GM12878 (cell line): ENCODE data around the gene PLCG1. TPM values are rescaled to one million over a fixed set of nuclear protein-coding genes. Genes with fewer than 3 reads are reported as not detected.

Experiments
- ASH2L ChIP-seq: fragments of 300-600, 200-600 bp; sonication (generic); IDR thresholded peaks from 2 replicates; pipeline ENCODE4 v1.6.1; 2017; ENCODE audit warnings: low read depth, mild to moderate bottlenecking, borderline replicate concordance
- ATF7 ChIP-seq: fragments of 450-650 bp; IDR thresholded peaks from 2 replicates; pipeline ENCODE4 v1.6.1; 2016; ENCODE audit warnings: low read depth, mild to moderate bottlenecking
- CBFB ChIP-seq: IDR thresholded peaks from 2 replicates; pipeline ENCODE4 v1.6.1; 2016; ENCODE audit warnings: antibody characterized with exemption, low read depth
- CBX5 ChIP-seq: sonication (generic); IDR thresholded peaks from 2 replicates; pipeline ENCODE4 v1.6.1; 2016; ENCODE audit warnings: low read depth, moderate library complexity, mild to moderate bottlenecking, inconsistent platforms
- CHD2 ChIP-seq: IDR thresholded peaks from 2 replicates; pipeline ENCODE4 v1.6.1; 2011; ENCODE audit warnings: low read depth, low read length, improper control_type of control experiment, borderline replicate concordance
- CTCF ChIP-seq, 3 experiments: IDR thresholded peaks in 2 of 3; conservative IDR thresholded peaks in 1 of 3; 2 replicates each; pipeline ENCODE4 v1.5.1; 2011; ENCODE audit warnings: low read depth in 3 of 3, low read length in 3 of 3, mild to moderate bottlenecking in 3 of 3, control low read depth in 2 of 3, moderate library complexity in 2 of 3, inconsistent platforms in 1 of 3, mixed read lengths in 1 of 3; ENCODE audit not compliant: control insufficient read depth in 2 of 3, insufficient read depth in 1 of 3; ENCODE audit errors: extremely low read depth in 1 of 3
- E2F8 ChIP-seq: fragments of 450-650 bp; IDR thresholded peaks from 2 replicates; pipeline ENCODE4 v1.6.1; 2018; ENCODE audit warnings: mild to moderate bottlenecking, low read depth, moderate library complexity; ENCODE audit not compliant: partially characterized antibody
- ESRRA ChIP-seq: IDR thresholded peaks from 2 replicates; pipeline ENCODE4 v1.6.1; 2012; ENCODE audit warnings: mild to moderate bottlenecking, low read length, improper control_type of control experiment
- HDAC6 ChIP-seq: fragments of 200-600 bp; sonication (generic); IDR thresholded peaks from one replicate; pipeline ENCODE4 v1.8.0; 2017; ENCODE audit warnings: antibody characterized with exemption; ENCODE audit not compliant: unreplicated experiment
- IKZF1 ChIP-seq: fragments of 450-650 bp; conservative IDR thresholded peaks from 2 replicates; pipeline ENCODE4 v1.6.1; 2017; ENCODE audit warnings: antibody characterized with exemption, mild to moderate bottlenecking
- IRF4 ChIP-seq: IDR thresholded peaks from 2 replicates; pipeline ENCODE4 v1.6.1; 2011; ENCODE audit warnings: low read depth, low read length
- MAX ChIP-seq: IDR thresholded peaks from 2 replicates; pipeline ENCODE4 v1.6.1; 2012; ENCODE audit warnings: low read depth, low read length, improper control_type of control experiment
- MLLT1 ChIP-seq: fragments of 450-650 bp; IDR thresholded peaks from 2 replicates; pipeline ENCODE4 v1.6.1; 2016; ENCODE audit warnings: mild to moderate bottlenecking
- MYC ChIP-seq: IDR thresholded peaks from 2 replicates; pipeline ENCODE4 v1.6.1; 2011; ENCODE audit warnings: mild to moderate bottlenecking, low read length, moderate library complexity, inconsistent platforms; ENCODE audit not compliant: insufficient read depth, insufficient replicate concordance, insufficient read length, severe bottlenecking
- NBN ChIP-seq: fragments of 450-650 bp; IDR thresholded peaks from 2 replicates; pipeline ENCODE4 v1.6.1; 2016
- NFYB ChIP-seq: IDR thresholded peaks from 2 replicates; pipeline ENCODE4 v1.6.1; 2011; ENCODE audit warnings: low read depth, mild to moderate bottlenecking, low read length, improper control_type of control experiment, moderate library complexity; ENCODE audit not compliant: insufficient read depth
- NR2C1 ChIP-seq: fragments of 450-650 bp; IDR thresholded peaks from 2 replicates; pipeline ENCODE4 v1.6.1; 2017; ENCODE audit warnings: antibody characterized with exemption, mild to moderate bottlenecking, moderate library complexity
- PAX8 ChIP-seq: fragments of 450-650 bp; IDR thresholded peaks from 2 replicates; pipeline ENCODE4 v1.6.1; 2017; ENCODE audit warnings: mild to moderate bottlenecking, moderate library complexity
- POLR2AphosphoS2 ChIP-seq: IDR thresholded peaks from 2 replicates; pipeline ENCODE4 v1.6.1; 2011; ENCODE audit warnings: low read depth, mild to moderate bottlenecking, low read length, improper control_type of control experiment, moderate library complexity
- SIN3A ChIP-seq: IDR thresholded peaks from 2 replicates; pipeline ENCODE4 v1.6.1; 2012; ENCODE audit warnings: low read depth, low read length, improper control_type of control experiment
- SP1 ChIP-seq: IDR thresholded peaks from one replicate; pipeline ENCODE4 v1.6.1; 2011; ENCODE audit warnings: low read depth, low read length
- STAT1 ChIP-seq: fragments of 450-650 bp; conservative IDR thresholded peaks from 2 replicates; pipeline ENCODE4 v1.6.1; 2014; ENCODE audit warnings: antibody characterized with exemption, mild to moderate bottlenecking
- TARDBP ChIP-seq: IDR thresholded peaks from 2 replicates; pipeline ENCODE4 v1.6.1; 2016; ENCODE audit warnings: borderline replicate concordance
- YY1 ChIP-seq: IDR thresholded peaks from 2 replicates; pipeline ENCODE4 v1.6.1; 2011; ENCODE audit warnings: low read depth, mild to moderate bottlenecking, low read length
- ZNF622 ChIP-seq: fragments of 450-650 bp; IDR thresholded peaks from 2 replicates; pipeline ENCODE4 v1.6.1; 2017; ENCODE audit warnings: mild to moderate bottlenecking, inconsistent platforms
- ZZZ3 ChIP-seq: IDR thresholded peaks from 2 replicates; pipeline ENCODE4 v1.6.1; 2011; ENCODE audit warnings: low read depth; ENCODE audit not compliant: control insufficient read depth, insufficient read length
- polyA plus RNA-seq, 11 experiments: library from polyadenylated mRNA; depleted of rRNA in 4 of 11; unstranded in 6 of 11; stranded (reverse) in 5 of 11; fragments of >200 nt; fragmentation: Nextera tagmentation in 4 of 11; fragmentation: Illumina TruSeq in 1 of 11; extraction: Ambion mirVana in 4 of 11; extraction: Trizol in 1 of 11; gene quantifications; 1 replicate in 1 of 11; 2 replicates in 10 of 11; pipeline versions ENCODE4 v1.2.1 to v1.2.3, GENCODE V29; 2011 to 2016; ENCODE audit warnings: inconsistent platforms in 2 of 11, missing spikeins in 2 of 11, low read depth in 1 of 11
- total RNA-seq, 4 experiments: library from RNA; depleted of rRNA in 3 of 4; stranded (reverse); fragments of >200 nt in 3 of 4; fragmentation: Illumina TruSeq in 1 of 4; extraction: Trizol in 1 of 4; gene quantifications; 2 replicates each; pipeline versions ENCODE4 v1.2.1 to v1.2.3, GENCODE V29; 2013 to 2021

PLCG1 gene
- total and polyA plus RNA-seq, 10 of the 15 experiments (the other 5 are each of a cell fraction or from before 2014, with no cell fraction given): 2.6 to 114 (median 45.3) TPM

GRCh38 chr20:41133709-41134361, 3.5 kb upstream of the PLCG1 start (continued):
- TF ChIP-seq ASH2L (0 out of 2 replicates have a peak, but pooled peaks have one; percentile 12), HDAC6 (no peak), MLLT1 (peak; percentile 81; the same call in 1 of the 2 replicates), E2F8 (no peak), NFYB (no peak), CHD2 (peak; percentile 96), STAT1 (no peak), PAX8 (no peak), TARDBP (no peak), ZZZ3 (no peak), CTCF (IDR thresholded peaks at IDR 0.05 in 2 of 3, conservative IDR thresholded peaks at IDR 0.05 in 1 of 3; ENCODE audit: control insufficient read depth in 2 of 3, extremely low read depth in 1 of 3, insufficient read depth in 1 of 3, low read depth in 3 of 3, low read length in 3 of 3) (no peak), NBN (peak; percentile 100), SIN3A (peak; percentile 85), IKZF1 (peak; percentile 94), YY1 (no peak), CBX5 (no peak), IRF4 (peak; percentile 66), NR2C1 (no peak), ZNF622 (no peak), SP1 (peak; percentile 90), MAX (peak; percentile 79), CBFB (peak; percentile 65), MYC (no peak), ATF7 (peak; percentile 99), ESRRA (no peak), POLR2AphosphoS2 (no peak; the same call in 1 of the 2 replicates)
